Natural killer cell (primary cell): ENCODE data around the gene PSMC1. TPM values are rescaled to one million over a fixed set of nuclear protein-coding genes. Genes with fewer than 3 reads are reported as not detected.
"Not testable (repeated sequence)": the region's sequence is repeated elsewhere in the genome, so short reads cannot be mapped to it uniquely, and the experiment has no call there.

Experiments used
- ATAC-seq, 3 donors: fragments of 150-1000 bp in 2 of 3; fragments of 200-7000 bp in 1 of 3; cut with Tn5 transposase; 1 replicate in 1 of 3; 2 replicates in 2 of 3; pipeline ENCODE4 v1.10.0; 2021; ENCODE audit warnings: mild to moderate bottlenecking in 2 of 3, moderate library complexity in 2 of 3
- DNase-seq, 2 donors: peaks; one replicate each; pipeline versions ENCODE4 v3.0.0 to v3.0.0-alpha.2; 2013 to 2021; ENCODE audit warnings: mixed read lengths in 1 of 2
- H3K27ac ChIP-seq: one replicate; pipeline ENCODE4 v1.5.1; 2013; ENCODE audit warnings: mild to moderate bottlenecking, low read length
- H3K27me3 ChIP-seq: one replicate; pipeline ENCODE4 v1.6.1; 2013; ENCODE audit warnings: low read length; ENCODE audit not compliant: control insufficient read depth, insufficient read depth
- H3K36me3 ChIP-seq: one replicate; pipeline ENCODE4 v1.6.1; 2013; ENCODE audit warnings: low read length; ENCODE audit not compliant: control insufficient read depth, insufficient read depth
- H3K4me1 ChIP-seq: one replicate; pipeline ENCODE4 v1.6.1; 2013; ENCODE audit warnings: low read length; ENCODE audit not compliant: control insufficient read depth, insufficient read depth
- H3K4me3 ChIP-seq: one replicate; pipeline ENCODE4 v1.5.1; 2013; ENCODE audit warnings: low read length
- H3K9me3 ChIP-seq: one replicate; pipeline ENCODE4 v1.6.1; 2013; ENCODE audit warnings: low read length; ENCODE audit not compliant: control insufficient read depth, insufficient read depth
- H3K27ac Mint-ChIP-seq, 2 donors: one replicate each; pipeline ENCODE4 v1.8.0; 2022; ENCODE audit warnings: mild to moderate bottlenecking in 2 of 2, mixed read lengths in 2 of 2, moderate library complexity in 1 of 2
- H3K27me3 Mint-ChIP-seq, 2 donors: one replicate each; pipeline ENCODE4 v1.8.0; 2022; ENCODE audit warnings: low read depth in 2 of 2, mixed read lengths in 2 of 2
- H3K36me3 Mint-ChIP-seq: one replicate; pipeline ENCODE4 v1.8.0; 2022; ENCODE audit warnings: mixed read lengths
- H3K4me1 Mint-ChIP-seq, 2 donors: one replicate each; pipeline ENCODE4 v1.8.0; 2022; ENCODE audit warnings: mixed read lengths in 2 of 2
- H3K4me3 Mint-ChIP-seq: one replicate; pipeline ENCODE4 v1.8.0; 2022; ENCODE audit warnings: mild to moderate bottlenecking, moderate library complexity, mixed read lengths
- H3K9me3 Mint-ChIP-seq, 2 donors: one replicate each; pipeline ENCODE4 v1.8.0; 2022; ENCODE audit warnings: mixed read lengths in 2 of 2
- WGBS: methylation state at CpG from one replicate; pipeline ENCODE4 v1.1.7; 2013; ENCODE audit warnings: missing lambda C conversion rate; ENCODE audit not compliant: insufficient coverage; 5-methylcytosine and 5-hydroxymethylcytosine counted together
- intact Hi-C: fragments of 100-400 bp; cut with micrococcal nuclease; formaldehyde crosslinking; loops from one replicate; pipeline ENCODE4 v1.14.2; 2022
- total RNA-seq, 4 donors: library from RNA; stranded (reverse); fragments of 120-200 nt in 1 of 4; gene quantifications; one replicate each; pipeline versions ENCODE4 v1.2.3 to v1.2.4, GENCODE V29; 2013 to 2022
- TF ChIP-seq, protein P1 (sequence below): fragments of 200-600 bp; IDR thresholded peaks from one replicate; pipeline ENCODE4 v1.8.0; 2022; ENCODE audit warnings: antibody characterized with exemption

The PSMC1 gene
- total RNA-seq, 3 donors from 2014 or later (not counting 1 experiment from before 2014, with no cell fraction given), result 84.1 to 97.1 (median 93.1) TPM

- Histone ChIP-seq H3K36me3 (no peaks in the 10 kb centered on the region), H3K27me3 (peaks cover 2% of the 10 kb centered on the region), H3K27ac (no peak overlapping the region), H3K4me1 (no peaks in the 10 kb centered on the region), H3K4me3 (no peak overlapping the region), H3K9me3 (no peaks in the 10 kb centered on the region)
- Mint-ChIP-seq H3K4me1 (no peaks in the 10 kb centered on the region), H3K9me3 (no peaks in the 10 kb centered on the region), H3K36me3 (no peaks in the 10 kb centered on the region), H3K27me3 (peaks cover 14% of the 10 kb centered on the region in 2 donors), H3K4me3 (no peak overlapping the region), H3K27ac (no peak overlapping the region)
- intact Hi-C loops, result no loop called here
- TF ChIP-seq, protein P1, sequence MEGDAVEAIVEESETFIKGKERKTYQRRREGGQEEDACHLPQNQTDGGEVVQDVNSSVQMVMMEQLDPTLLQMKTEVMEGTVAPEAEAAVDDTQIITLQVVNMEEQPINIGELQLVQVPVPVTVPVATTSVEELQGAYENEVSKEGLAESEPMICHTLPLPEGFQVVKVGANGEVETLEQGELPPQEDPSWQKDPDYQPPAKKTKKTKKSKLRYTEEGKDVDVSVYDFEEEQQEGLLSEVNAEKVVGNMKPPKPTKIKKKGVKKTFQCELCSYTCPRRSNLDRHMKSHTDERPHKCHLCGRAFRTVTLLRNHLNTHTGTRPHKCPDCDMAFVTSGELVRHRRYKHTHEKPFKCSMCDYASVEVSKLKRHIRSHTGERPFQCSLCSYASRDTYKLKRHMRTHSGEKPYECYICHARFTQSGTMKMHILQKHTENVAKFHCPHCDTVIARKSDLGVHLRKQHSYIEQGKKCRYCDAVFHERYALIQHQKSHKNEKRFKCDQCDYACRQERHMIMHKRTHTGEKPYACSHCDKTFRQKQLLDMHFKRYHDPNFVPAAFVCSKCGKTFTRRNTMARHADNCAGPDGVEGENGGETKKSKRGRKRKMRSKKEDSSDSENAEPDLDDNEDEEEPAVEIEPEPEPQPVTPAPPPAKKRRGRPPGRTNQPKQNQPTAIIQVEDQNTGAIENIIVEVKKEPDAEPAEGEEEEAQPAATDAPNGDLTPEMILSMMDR, result no peak
- 92% methylated on average over 4 of the region's 4 CpGs for WGBS
- ATAC-seq (no peak), DNase-seq (no peak)
Observed at GRCh38 chr14:90246936-90247335, 9.4 kb upstream of the PSMC1 start.

- H3K27ac Mint-ChIP-seq, H3K27me3 ChIP-seq, H3K9me3 Mint-ChIP-seq, DNase-seq, H3K27ac ChIP-seq, H3K36me3 Mint-ChIP-seq, H3K4me3 Mint-ChIP-seq, intact Hi-C loops, H3K4me1 ChIP-seq, H3K36me3 ChIP-seq, H3K9me3 ChIP-seq, H3K4me1 Mint-ChIP-seq, H3K4me3 ChIP-seq, ATAC-seq: not testable (repeated sequence)
- WGBS, result 89% methylated on average over 10 of the region's 10 CpGs
- peaks cover 14 to 17% of the 10 kb centered on the region in 2 donors for H3K27me3 Mint-ChIP-seq
Observed at GRCh38 chr14:90247441-90247840, 8.9 kb upstream of the PSMC1 start.

DNA sequence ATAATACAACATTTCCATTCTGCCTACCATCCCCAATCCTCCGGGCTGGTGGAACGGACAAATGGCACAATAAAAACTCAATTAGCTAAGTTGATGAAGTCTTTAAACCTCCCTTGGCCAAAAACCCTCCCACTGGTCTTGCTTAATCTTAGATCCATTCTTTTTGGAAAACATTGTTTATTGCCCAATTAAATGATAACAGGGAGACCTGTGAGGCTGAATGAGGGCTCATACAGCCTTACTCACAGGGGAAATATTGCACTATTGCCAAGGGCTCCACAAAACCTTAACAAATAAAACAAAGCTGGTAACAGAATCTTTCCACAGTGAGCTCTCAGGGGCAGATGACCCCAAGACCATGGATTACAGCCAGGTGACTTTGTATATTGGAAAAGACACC lies 7.8 kb upstream of the PSMC1 start:
- DNase-seq, result no peak

GRCh38 chr14:90253826-90254225 lies 2.5 kb upstream of the PSMC1 start:
- Histone ChIP-seq H3K27me3 (peaks cover 2% of the 10 kb centered on the region), H3K4me3 (no peak overlapping the region), H3K4me1 (peaks cover 6% of the 10 kb centered on the region), H3K9me3 (no peaks in the 10 kb centered on the region), H3K36me3 (no peaks in the 10 kb centered on the region), H3K27ac (no peak overlapping the region)
- intact Hi-C loops, result no loop called here
- no peak for DNase-seq
- no peak overlapping the region for H3K27ac Mint-ChIP-seq
- no peaks in the 10 kb centered on the region for H3K9me3 Mint-ChIP-seq
- no peaks in the 10 kb centered on the region for H3K36me3 Mint-ChIP-seq
- peaks cover 21 to 25% of the 10 kb centered on the region in 2 donors for H3K27me3 Mint-ChIP-seq
- peaks cover 30 to 31% of the 10 kb centered on the region in 2 donors for H3K4me1 Mint-ChIP-seq
- TF ChIP-seq, protein P1, result no peak
- ATAC-seq, result no peak
- no peak overlapping the region for H3K4me3 Mint-ChIP-seq
- 87% methylated on average over 6 of the region's 8 CpGs for WGBS

More for the DNA sequence above, 7.8 kb upstream of the PSMC1 start:
- no peak overlapping the region for H3K4me3 Mint-ChIP-seq
- H3K36me3 Mint-ChIP-seq, result no peaks in the 10 kb centered on the region
- H3K27me3 ChIP-seq, result peaks cover 4% of the 10 kb centered on the region
- no peak overlapping the region for H3K4me3 ChIP-seq
- 93% methylated on average over 2 of the region's 2 CpGs for WGBS
- no peaks in the 10 kb centered on the region for H3K9me3 ChIP-seq
- H3K4me1 ChIP-seq, result no peaks in the 10 kb centered on the region
- H3K27me3 Mint-ChIP-seq, result peaks cover 14 to 21% of the 10 kb centered on the region in 2 donors
- TF ChIP-seq, protein P1, result no peak
- ATAC-seq, result no peak
- no peak overlapping the region for H3K27ac Mint-ChIP-seq
- intact Hi-C loops, result no loop called here
- H3K4me1 Mint-ChIP-seq, result no peaks in the 10 kb centered on the region
- no peaks in the 10 kb centered on the region for H3K9me3 Mint-ChIP-seq
- H3K27ac ChIP-seq, result no peak overlapping the region
- no peaks in the 10 kb centered on the region for H3K36me3 ChIP-seq
